Astrocyte (in vitro differentiated cells and primary cell): Measurements from ENCODE around the gene PTGIS.

ENCODE experiments used
- CTCF ChIP-seq: IDR thresholded peaks from 2 replicates; pipeline ENCODE4 v1.5.1; 2011; ENCODE audit warnings: low read depth, mild to moderate bottlenecking, inconsistent platforms, low read length, moderate library complexity; ENCODE audit not compliant: insufficient read depth
- EZH2 ChIP-seq: IDR thresholded peaks from 2 replicates; pipeline ENCODE4 v1.6.1; 2012; ENCODE audit warnings: mild to moderate bottlenecking, low read length, inconsistent platforms; ENCODE audit not compliant: insufficient read depth

GRCh38 chr20:49614338-49615050 is 46.6 kb upstream of the PTGIS start:
- TF ChIP-seq CTCF (no peak), EZH2 (no peak)
